ENCODE measurements around the gene GSK3B. TPM values are rescaled to one million over a fixed set of nuclear protein-coding genes. Genes with fewer than 3 reads are reported as not detected.

Gene GSK3B
- polyA plus RNA-seq, 3 donors = 16.2 to 20.6 (median 20.5) TPM

DNA sequence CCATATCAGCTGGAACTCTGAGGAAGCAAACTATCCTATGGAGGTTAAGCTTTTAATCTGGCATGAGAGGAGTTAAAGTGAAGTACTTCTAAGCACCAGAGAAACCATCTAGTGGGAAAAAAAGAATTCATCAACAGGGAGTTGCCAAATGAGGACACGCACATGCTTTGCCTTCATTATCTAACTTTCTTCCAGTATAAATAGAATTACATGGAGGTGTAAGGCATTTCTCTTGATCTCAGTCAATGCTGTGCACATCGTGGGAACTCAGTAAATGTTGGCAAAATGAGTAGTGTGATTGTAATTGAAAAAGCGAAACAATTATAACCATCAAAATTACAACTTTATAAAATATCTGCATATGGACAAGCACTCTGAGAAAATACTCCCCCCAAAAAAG lies 8.0 kb upstream of the GSK3B start:
- no peak overlapping the region for H2AFZ ChIP-seq (ENCODE audit: insufficient read depth, low read depth, low read length, poor library complexity, severe bottlenecking)
- TF ChIP-seq, protein P1, sequence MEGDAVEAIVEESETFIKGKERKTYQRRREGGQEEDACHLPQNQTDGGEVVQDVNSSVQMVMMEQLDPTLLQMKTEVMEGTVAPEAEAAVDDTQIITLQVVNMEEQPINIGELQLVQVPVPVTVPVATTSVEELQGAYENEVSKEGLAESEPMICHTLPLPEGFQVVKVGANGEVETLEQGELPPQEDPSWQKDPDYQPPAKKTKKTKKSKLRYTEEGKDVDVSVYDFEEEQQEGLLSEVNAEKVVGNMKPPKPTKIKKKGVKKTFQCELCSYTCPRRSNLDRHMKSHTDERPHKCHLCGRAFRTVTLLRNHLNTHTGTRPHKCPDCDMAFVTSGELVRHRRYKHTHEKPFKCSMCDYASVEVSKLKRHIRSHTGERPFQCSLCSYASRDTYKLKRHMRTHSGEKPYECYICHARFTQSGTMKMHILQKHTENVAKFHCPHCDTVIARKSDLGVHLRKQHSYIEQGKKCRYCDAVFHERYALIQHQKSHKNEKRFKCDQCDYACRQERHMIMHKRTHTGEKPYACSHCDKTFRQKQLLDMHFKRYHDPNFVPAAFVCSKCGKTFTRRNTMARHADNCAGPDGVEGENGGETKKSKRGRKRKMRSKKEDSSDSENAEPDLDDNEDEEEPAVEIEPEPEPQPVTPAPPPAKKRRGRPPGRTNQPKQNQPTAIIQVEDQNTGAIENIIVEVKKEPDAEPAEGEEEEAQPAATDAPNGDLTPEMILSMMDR (IDR thresholded peaks at IDR 0.05) = no peak
- no peak overlapping the region for H3K27ac Mint-ChIP-seq
- peaks cover 6% of the 10 kb centered on the region for H3K4me1 Mint-ChIP-seq
- WGBS (ENCODE audit: insufficient coverage) = no CpG with 5 or more reads among the region's 3 CpGs
- H3K9me3 Mint-ChIP-seq = peaks cover 2 to 11% (median 7%) of the 10 kb centered on the region in 7 donors
- H3K9ac ChIP-seq (ENCODE audit: insufficient read depth, low read length, poor library complexity, severe bottlenecking) = no peak overlapping the region
- H3K27me3 ChIP-seq (ENCODE audit: control insufficient read depth in 2 of 2, insufficient read depth in 2 of 2, low read length in 2 of 2) = no peaks in the 10 kb centered on the region
- peaks cover 0 to 3% (median 0%) of the 10 kb centered on the region in 3 donors for H3K27me3 Mint-ChIP-seq (ENCODE audit: low read depth in 3 of 3)
- no peak overlapping the region for H3K27ac ChIP-seq (ENCODE audit: low read depth in 1 of 2, low read length in 2 of 2)
- peaks cover 10 to 36% of the 10 kb centered on the region in 2 donors for H3K36me3 Mint-ChIP-seq
- H3K9me3 ChIP-seq (replicated peaks in 1 of 2; ENCODE audit: control insufficient read depth in 1 of 2, insufficient read depth in 1 of 2, low read length in 2 of 2) = peaks cover 0 to 5% of the 10 kb centered on the region in 2 donors
- no peaks in the 10 kb centered on the region for H4K20me1 ChIP-seq (ENCODE audit: insufficient read depth, low read length)
- no peak overlapping the region for H3K4me2 ChIP-seq (replicated peaks; ENCODE audit: extremely low read depth, low read length, poor library complexity, severe bottlenecking)
- H3K4me1 ChIP-seq (ENCODE audit: control insufficient read depth in 1 of 2, insufficient read depth in 2 of 2, low read length in 2 of 2) = no peaks in the 10 kb centered on the region
- no peak for DNase-seq
- H3K4me3 Mint-ChIP-seq = no peak overlapping the region
- H3K4me3 ChIP-seq (replicated peaks in 1 of 3; ENCODE audit: low read depth in 2 of 3, low read length in 3 of 3) = no peak overlapping the region
- intact Hi-C loops (cut with micrococcal nuclease) = no loop called here
- H3K79me2 ChIP-seq (ENCODE audit: insufficient read depth, low read length) = peaks cover 23% of the 10 kb centered on the region
- H3K36me3 ChIP-seq (replicated peaks in 1 of 2; ENCODE audit: control insufficient read depth in 1 of 2, insufficient read depth in 2 of 2, low read length in 2 of 2) = no peaks in the 10 kb centered on the region

DNA sequence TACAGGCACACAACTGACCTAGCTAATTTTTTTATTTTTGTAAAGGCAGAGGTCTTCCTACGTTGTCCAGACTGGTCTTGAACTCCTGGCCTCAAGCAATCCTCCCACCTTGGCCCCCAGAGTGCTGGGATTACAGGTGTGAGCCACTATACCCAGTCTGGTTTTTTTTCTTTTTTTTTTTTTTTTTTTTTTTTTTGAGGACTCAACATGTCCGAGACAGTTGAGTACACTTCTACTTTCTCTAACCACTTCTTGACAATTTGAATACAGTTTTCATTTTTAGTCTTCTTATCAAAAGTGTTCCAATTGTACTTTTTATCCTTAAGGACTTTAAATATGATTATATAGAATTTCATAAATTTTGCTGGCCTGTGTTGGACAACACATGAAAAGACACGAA lies 7.4 kb upstream of the GSK3B start:
- H3K79me2 ChIP-seq (ENCODE audit: insufficient read depth, low read length) = peaks cover 29% of the 10 kb centered on the region
- H3K4me2 ChIP-seq (replicated peaks; ENCODE audit: extremely low read depth, low read length, poor library complexity, severe bottlenecking) = no peak overlapping the region
- H3K9me3 Mint-ChIP-seq = peaks cover 2 to 11% (median 7%) of the 10 kb centered on the region in 7 donors
- TF ChIP-seq, protein P1 (IDR thresholded peaks at IDR 0.05) = no peak
- intact Hi-C loops (cut with micrococcal nuclease) = no loop called here
- H3K27ac ChIP-seq (ENCODE audit: low read depth in 1 of 2, low read length in 2 of 2) = no peak overlapping the region
- DNase-seq = no peak
- H3K36me3 Mint-ChIP-seq = peaks cover 10 to 36% of the 10 kb centered on the region in 2 donors
- peaks cover 0 to 5% of the 10 kb centered on the region in 2 donors for H3K9me3 ChIP-seq (replicated peaks in 1 of 2; ENCODE audit: control insufficient read depth in 1 of 2, insufficient read depth in 1 of 2, low read length in 2 of 2)
- no peaks in the 10 kb centered on the region for H4K20me1 ChIP-seq (ENCODE audit: insufficient read depth, low read length)
- no CpG with 5 or more reads among the region's 3 CpGs for WGBS (ENCODE audit: insufficient coverage)
- no peak overlapping the region for H3K9ac ChIP-seq (ENCODE audit: insufficient read depth, low read length, poor library complexity, severe bottlenecking)
- no peak overlapping the region for H3K4me3 Mint-ChIP-seq
- H3K4me1 Mint-ChIP-seq = peaks cover 12% of the 10 kb centered on the region
- peaks cover 0 to 3% (median 0%) of the 10 kb centered on the region in 3 donors for H3K27me3 Mint-ChIP-seq (ENCODE audit: low read depth in 3 of 3)
- H3K4me1 ChIP-seq (ENCODE audit: control insufficient read depth in 1 of 2, insufficient read depth in 2 of 2, low read length in 2 of 2) = peaks cover 0 to 5% of the 10 kb centered on the region in 2 donors
- no peaks in the 10 kb centered on the region for H3K27me3 ChIP-seq (ENCODE audit: control insufficient read depth in 2 of 2, insufficient read depth in 2 of 2, low read length in 2 of 2)
- no peak overlapping the region for H2AFZ ChIP-seq (ENCODE audit: insufficient read depth, low read depth, low read length, poor library complexity, severe bottlenecking)
- no peak overlapping the region for H3K4me3 ChIP-seq (replicated peaks in 1 of 3; ENCODE audit: low read depth in 2 of 3, low read length in 3 of 3)
- no peak overlapping the region for H3K27ac Mint-ChIP-seq
- H3K36me3 ChIP-seq (replicated peaks in 1 of 2; ENCODE audit: control insufficient read depth in 1 of 2, insufficient read depth in 2 of 2, low read length in 2 of 2) = no peaks in the 10 kb centered on the region

All from CD14-positive monocyte (primary cell).